Activated CD8-positive, alpha-beta memory T cell treated with anti-CD3 and anti-CD28 coated beads, Interleukin-2, amount 50 U/mL, for 1 hour (primary cell): ENCODE measurements around the gene ATP1A2.
A peak's percentile ranks its signal among the peaks of the same experiment; 100 is the strongest.
"Not testable (repeated sequence)": the region's sequence is repeated elsewhere in the genome, so short reads cannot be mapped to it uniquely, and the experiment has no call there.

Experiments used
- DNase-seq: peaks from one replicate; pipeline ENCODE4 v3.0.0-alpha.2; 2020; ENCODE audit errors: extremely low read depth

The ATP1A2 gene

GRCh38 chr1:160101037-160101716, 14.4 kb upstream of the ATP1A2 start:
- DNase-seq = peak; percentile 63

GRCh38 chr1:160101717-160102522, 13.6 kb upstream of the ATP1A2 start:
- DNase-seq = no peak

GRCh38 chr1:160103658-160104408, 11.7 kb upstream of the ATP1A2 start:
- no peak for DNase-seq

- DNase-seq = no peak
These were observed 11.1 kb upstream of the ATP1A2 start for GRCh38 chr1:160104486-160104885.

- DNase-seq = no peak
These were observed 10.4 kb upstream of the ATP1A2 start for GRCh38 chr1:160105155-160105554.

GRCh38 chr1:160107512-160107911, 8.0 kb upstream of the ATP1A2 start:
- DNase-seq = no peak

- DNase-seq = no peak
These were observed 6.5 kb upstream of the ATP1A2 start for GRCh38 chr1:160108888-160109662.

GRCh38 chr1:160109686-160110085, 5.9 kb upstream of the ATP1A2 start:
- DNase-seq = no peak

GRCh38 chr1:160111462-160111861, 4.1 kb upstream of the ATP1A2 start:
- not testable (repeated sequence) for DNase-seq

GRCh38 chr1:160112357-160112756, 3.2 kb upstream of the ATP1A2 start:
- no peak for DNase-seq

GRCh38 chr1:160113407-160113806, 2.2 kb upstream of the ATP1A2 start:
- DNase-seq = no peak

- DNase-seq = no peak
These were observed 1.5 kb upstream of the ATP1A2 start for GRCh38 chr1:160114085-160114484.

GRCh38 chr1:160116283-160117147, 956 bp downstream of the ATP1A2 start:
- no peak for DNase-seq

GRCh38 chr1:160117300-160117699, 1.7 kb downstream of the ATP1A2 start:
- no peak for DNase-seq

GRCh38 chr1:160117709-160118183, 2.2 kb downstream of the ATP1A2 start:
- no peak for DNase-seq

GRCh38 chr1:160118928-160119327, 3.4 kb downstream of the ATP1A2 start:
- no peak for DNase-seq

- no peak for DNase-seq
These were observed 5.2 kb downstream of the ATP1A2 start for GRCh38 chr1:160120797-160121196.

GRCh38 chr1:160121388-160121787, 5.8 kb downstream of the ATP1A2 start:
- DNase-seq = no peak

- no peak for DNase-seq
These were observed 7.5 kb downstream of the ATP1A2 start for GRCh38 chr1:160122978-160123495.

- DNase-seq = no peak
These were observed 8.2 kb downstream of the ATP1A2 start for GRCh38 chr1:160123726-160124125.
